Suppressor macrophage (primary cell): ENCODE results near the gene CFAP141.
"Not testable (repeated sequence)": the region's sequence is repeated elsewhere in the genome, so short reads cannot be mapped to it uniquely, and the experiment has no call there.

Experiments
- DNase-seq, 4 experiments: peaks; one replicate each; pipeline ENCODE4 v3.0.0-alpha.2; 2020 to 2022

Gene CFAP141

GRCh38 chr1:154208677-154209388 is 2.7 kb upstream of the CFAP141 start:
- no peak for DNase-seq

- DNase-seq: no peak
These were observed 1.1 kb upstream of the CFAP141 start for GRCh38 chr1:154207262-154207661.

DNA sequence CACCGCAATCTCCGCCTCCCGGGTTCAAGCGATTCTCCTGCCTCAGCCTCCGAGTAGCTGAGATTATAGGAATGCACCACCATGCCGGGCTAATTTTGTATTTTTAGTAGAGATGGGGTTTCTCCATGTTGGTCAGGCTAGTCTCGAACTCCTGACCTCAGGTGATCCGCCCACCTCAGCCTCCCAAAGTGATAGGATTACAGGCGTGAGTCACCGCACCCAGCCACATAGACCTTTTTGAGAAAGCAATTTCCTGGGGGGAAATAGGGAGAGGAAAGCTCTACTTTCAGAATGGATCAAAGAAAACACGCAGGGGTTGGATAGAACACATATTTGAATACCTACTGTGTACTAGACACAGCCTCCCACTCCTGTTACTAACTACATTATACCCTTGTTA is 355 bp downstream of the CFAP141 start:
- DNase-seq: not testable (repeated sequence)

- DNase-seq: peak in 2 of 4 experiments; percentile 35 to 41
These were observed 6.6 kb downstream of the CFAP141 start for GRCh38 chr1:154199563-154199879.

- peak; percentile 49 to 75 (median 72) for DNase-seq
These were observed 7.2 kb downstream of the CFAP141 start for GRCh38 chr1:154198756-154199562.

DNA sequence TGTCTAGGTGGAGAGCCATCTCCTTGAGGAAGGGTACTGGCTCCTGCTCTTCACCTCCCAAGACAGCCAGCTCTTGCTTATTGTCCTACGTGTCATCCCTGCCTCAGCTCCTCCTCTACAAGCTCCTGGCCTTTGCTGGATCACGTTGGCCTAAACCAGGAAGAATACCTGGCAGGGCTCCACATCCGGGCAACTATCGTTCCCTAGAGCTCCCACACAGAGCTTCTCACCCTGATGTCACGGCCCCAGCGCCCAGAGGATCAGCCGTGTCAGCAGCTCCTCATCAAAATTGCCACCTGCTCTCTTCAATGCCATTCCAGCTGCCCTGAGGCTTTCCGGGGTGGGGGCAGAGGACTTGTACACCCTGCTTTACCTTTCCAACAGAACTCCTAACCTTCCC is 12.3 kb downstream of the CFAP141 start:
- no peak for DNase-seq

DNA sequence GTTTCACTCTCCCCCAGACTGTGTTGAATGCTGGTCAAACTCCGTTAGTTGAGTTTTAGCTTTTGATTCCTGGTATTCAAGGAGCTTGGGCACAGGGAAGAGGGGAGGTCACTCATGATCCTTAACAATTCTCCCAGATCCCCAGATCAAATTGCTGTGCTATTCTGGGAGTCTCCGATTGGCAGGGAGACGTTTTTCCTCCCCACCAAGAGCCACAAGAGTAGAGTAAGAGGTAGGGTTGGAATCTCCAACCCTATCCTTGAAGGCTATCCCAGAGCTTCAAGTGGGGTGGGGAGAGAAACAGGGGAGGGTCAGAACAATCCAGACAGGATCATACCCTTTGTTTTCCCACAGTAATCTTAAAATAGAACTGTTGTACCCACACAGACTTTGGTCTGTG is 13.7 kb downstream of the CFAP141 start:
- DNase-seq: no peak

DNA sequence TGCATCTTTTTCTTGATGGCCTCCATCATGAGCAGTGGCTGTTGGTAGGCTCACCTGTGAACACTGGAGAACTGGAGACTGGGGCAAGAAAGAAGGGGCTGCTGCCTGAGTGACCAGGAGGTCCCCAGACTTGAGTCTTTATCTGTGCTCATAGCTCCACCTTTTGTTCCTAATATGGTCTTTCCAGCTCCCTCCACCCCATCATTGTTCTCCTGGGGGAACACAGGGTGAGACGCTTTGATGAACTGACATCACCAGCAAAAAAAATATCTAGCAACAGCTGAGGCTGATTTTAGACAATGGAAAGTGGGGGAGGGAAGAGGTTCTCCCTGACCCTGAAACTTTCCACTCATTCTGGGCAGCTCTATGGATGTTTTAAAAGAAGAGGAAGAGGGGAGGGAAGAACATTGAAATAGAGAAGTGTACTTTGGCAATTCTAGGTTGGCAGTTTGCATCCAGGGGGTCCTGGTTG is 14.1 kb downstream of the CFAP141 start, which contains the start of gene TPM3:
Gene TPM3 (minus strand): TSS at position 111 of the 472 bp plus-strand sequence. CDS start 82 bp downstream, at position 29.
- peak; percentile 33 to 73 (median 54) for DNase-seq

DNA sequence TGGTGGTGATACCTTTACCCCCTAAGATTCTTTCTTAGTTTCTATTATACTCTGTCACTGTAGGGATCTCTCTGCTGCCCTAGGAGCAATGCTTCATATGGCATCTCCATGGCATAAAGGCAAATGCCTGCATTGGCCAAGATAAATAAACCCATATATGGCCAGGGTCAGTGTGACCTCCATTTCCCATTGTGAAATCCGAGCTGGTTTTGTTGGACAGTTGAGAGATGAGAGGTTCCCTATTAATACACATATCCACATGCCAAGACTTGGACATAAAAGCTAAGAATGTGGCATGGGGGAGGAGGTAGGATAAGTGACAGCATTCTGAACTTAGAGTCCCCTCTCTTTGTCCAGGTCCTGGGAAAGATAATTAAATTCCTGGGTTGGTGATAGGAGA is 15.6 kb downstream of the CFAP141 start:
- DNase-seq: peak; percentile 31 to 55 (median 34)

- no peak for DNase-seq
These were observed 19.2 kb downstream of the CFAP141 start for GRCh38 chr1:154186852-154187501.

- DNase-seq: peak; percentile 83 to 88 (median 84)
These were observed 20.0 kb downstream of the CFAP141 start for GRCh38 chr1:154186177-154186576.

DNA sequence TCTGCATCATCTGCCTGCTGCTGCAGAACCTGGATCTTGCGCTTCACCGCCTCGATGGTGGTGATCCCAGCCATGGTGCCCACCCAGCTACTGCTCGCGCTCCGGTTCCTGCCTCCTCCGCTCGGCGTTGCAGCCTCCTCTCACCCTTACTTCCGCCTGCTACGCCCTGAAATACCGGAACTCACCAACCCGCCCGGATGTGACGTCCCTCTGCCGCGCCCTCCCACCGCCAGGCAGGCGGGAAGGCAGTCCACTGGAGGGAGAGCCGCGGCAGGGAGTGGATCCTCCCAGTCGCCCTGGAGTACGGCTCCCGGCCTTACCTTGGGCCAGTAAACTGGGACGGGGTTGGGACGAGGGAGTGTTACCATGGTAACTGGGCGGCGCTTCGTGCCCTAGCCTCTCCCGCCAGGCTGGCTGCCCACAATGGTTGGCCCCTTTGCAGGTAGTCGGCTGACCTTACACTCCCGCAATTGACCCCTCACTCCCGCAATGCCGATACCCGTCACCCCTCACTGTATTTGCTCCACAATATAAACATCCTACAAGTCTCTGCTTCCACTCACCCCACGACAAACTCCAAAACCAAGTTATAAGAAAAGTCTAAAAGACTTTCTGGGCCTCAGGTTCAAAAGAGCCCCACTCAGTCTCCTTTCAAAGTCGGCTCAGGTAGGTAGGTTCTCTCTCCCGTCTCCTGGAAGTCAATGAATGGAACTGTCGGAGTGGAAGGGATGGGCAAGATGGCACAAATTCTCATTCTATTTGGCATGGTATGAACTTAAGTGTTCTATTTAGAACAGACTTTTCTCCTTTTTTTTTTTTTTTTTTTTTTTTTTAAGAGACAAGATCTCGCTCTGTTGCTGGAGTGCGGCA is 22.9 kb downstream of the CFAP141 start:
- DNase-seq: peak; percentile 97 to 98 (median 98)

DNA sequence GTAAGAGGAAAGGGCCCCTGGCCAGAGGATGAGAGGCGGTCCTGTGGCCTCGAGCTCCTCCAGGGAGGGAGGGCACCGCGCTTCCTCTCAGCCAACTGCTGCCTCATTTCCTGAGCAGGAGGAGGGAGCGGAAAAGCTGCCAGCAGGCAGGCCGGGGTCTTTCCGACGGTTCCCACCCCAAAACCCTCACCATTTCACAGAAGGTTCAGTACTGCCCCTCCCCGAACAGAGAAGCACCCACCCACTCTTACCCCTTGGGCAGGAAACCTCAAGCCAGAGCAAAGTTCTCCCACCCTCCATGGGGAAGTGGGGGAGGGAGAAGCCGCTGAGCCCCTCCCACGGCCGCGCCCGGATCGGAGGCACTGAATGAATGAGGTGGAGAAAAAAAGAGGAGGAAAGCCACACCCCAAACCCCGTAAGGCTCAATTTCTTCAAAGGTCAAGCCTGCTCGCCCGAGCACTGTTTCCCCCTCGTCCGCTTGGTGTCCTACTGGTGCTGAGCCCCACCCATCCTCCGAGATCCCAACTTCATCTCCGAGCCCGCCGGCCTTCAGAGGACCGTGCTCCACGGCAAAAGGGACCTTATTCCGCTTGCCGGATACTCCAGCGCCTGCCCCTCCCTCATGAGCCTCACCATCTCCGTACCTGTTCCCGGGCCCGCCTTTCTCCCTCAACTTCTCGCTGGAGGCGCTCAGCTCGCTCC is 23.6 kb downstream of the CFAP141 start:
- DNase-seq: peak; percentile 94 to 99 (median 96)

- no peak for DNase-seq
These were observed 24.2 kb downstream of the CFAP141 start for GRCh38 chr1:154181944-154182343.

- peak; percentile 83 to 94 (median 88) for DNase-seq
These were observed 26.0 kb downstream of the CFAP141 start for GRCh38 chr1:154179946-154180687.

GRCh38 chr1:154178911-154179811 is 27.0 kb downstream of the CFAP141 start:
- no peak for DNase-seq

GRCh38 chr1:154178013-154178412 is 28.1 kb downstream of the CFAP141 start:
- peak; percentile 37 to 66 (median 62) for DNase-seq

DNA sequence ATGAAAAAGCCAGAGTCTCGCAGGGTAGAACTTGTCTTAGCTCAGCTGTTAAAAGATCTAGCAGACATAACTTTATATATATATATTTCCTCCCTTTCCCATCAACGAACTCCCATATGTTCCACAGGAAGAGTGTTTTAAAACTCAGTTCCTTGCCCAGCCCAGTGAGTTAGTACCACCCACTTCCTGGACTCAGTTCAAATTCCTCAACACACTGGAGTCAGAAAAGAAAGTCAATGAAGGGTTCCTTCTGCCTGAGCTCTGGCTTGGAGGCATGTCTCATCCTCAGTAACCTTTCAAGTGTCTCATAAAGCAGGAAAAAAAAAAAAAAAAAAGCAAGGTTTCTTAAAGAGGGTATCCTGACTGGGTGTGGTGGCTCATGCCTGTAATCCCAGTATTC is 29.8 kb downstream of the CFAP141 start:
- peak; percentile 43 to 65 (median 57) for DNase-seq

DNA sequence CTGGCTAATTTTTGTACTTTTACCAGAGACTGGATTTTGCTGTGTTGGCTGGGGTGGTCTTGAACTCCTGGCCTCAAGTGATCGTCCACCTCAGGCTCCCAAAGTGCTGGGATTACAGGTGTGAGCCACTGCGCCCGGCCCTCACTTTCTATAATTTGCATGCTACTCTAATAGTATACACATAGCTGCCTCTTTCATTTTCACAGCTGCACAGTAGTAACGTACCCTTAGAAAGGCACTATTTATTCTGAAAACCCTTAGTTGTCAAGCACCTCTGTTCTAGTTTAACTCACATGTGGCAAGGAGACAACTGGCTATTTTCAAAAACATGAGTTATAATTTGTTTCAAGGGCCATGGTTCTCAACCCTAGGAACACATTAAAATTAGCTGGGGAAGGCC is 31.5 kb downstream of the CFAP141 start:
- DNase-seq: no peak

DNA sequence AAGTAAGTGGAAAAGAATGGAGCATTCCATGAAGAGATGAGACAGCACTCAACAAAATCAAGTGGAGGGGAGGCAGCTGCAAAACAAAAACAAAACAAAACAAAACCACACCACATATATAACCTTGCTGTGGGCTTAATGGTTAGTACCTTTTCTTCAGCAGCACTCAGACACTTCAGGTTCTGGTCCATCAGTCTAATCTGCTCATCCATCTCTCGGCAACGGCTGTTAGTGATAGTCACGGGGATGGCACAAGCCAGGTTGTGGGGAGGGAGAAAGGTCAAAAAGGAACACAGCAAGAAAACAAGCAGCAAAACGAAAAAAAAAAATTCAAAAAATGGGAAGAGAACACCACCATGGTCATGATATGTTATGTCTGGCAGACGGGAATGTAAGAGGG is 34.3 kb downstream of the CFAP141 start:
- DNase-seq: no peak
